Muscle layer of duodenum (tissue), 2 donors: Measurements from ENCODE around the gene PIP5K1C.
"Not testable (repeated sequence)": the region's sequence is repeated elsewhere in the genome, so short reads cannot be mapped to it uniquely, and the experiment has no call there.

ENCODE experiments used
- H3K27ac ChIP-seq: one replicate; pipeline ENCODE4 v1.7.0; 2013; ENCODE audit warnings: mild to moderate bottlenecking, low read length
- H3K27me3 ChIP-seq: one replicate; pipeline ENCODE4 v1.7.0; 2013; ENCODE audit warnings: low read depth, mild to moderate bottlenecking, control low read depth, low read length
- H3K36me3 ChIP-seq, 2 donors: one replicate each; pipeline ENCODE4 v1.7.0; 2013; ENCODE audit warnings: low read length in 2 of 2, control low read depth in 1 of 2, mild to moderate bottlenecking in 1 of 2; ENCODE audit not compliant: insufficient read depth in 2 of 2, control insufficient read depth in 1 of 2
- H3K4me1 ChIP-seq, 2 donors: one replicate each; pipeline ENCODE4 v1.7.0; 2013; ENCODE audit warnings: low read length in 2 of 2, mild to moderate bottlenecking in 2 of 2, control low read depth in 1 of 2, moderate library complexity in 1 of 2; ENCODE audit not compliant: insufficient read depth in 2 of 2, control insufficient read depth in 1 of 2
- H3K4me3 ChIP-seq, 2 donors: one replicate each; pipeline ENCODE4 v1.7.0; 2013; ENCODE audit warnings: low read length in 2 of 2, low read depth in 1 of 2, mild to moderate bottlenecking in 1 of 2
- H3K9me3 ChIP-seq, 2 donors: one replicate each; pipeline ENCODE4 v1.7.0; 2013; ENCODE audit warnings: low read length in 2 of 2, control low read depth in 1 of 2, mild to moderate bottlenecking in 1 of 2; ENCODE audit not compliant: control insufficient read depth in 1 of 2
- donor health status: healthy.

Gene PIP5K1C

DNA sequence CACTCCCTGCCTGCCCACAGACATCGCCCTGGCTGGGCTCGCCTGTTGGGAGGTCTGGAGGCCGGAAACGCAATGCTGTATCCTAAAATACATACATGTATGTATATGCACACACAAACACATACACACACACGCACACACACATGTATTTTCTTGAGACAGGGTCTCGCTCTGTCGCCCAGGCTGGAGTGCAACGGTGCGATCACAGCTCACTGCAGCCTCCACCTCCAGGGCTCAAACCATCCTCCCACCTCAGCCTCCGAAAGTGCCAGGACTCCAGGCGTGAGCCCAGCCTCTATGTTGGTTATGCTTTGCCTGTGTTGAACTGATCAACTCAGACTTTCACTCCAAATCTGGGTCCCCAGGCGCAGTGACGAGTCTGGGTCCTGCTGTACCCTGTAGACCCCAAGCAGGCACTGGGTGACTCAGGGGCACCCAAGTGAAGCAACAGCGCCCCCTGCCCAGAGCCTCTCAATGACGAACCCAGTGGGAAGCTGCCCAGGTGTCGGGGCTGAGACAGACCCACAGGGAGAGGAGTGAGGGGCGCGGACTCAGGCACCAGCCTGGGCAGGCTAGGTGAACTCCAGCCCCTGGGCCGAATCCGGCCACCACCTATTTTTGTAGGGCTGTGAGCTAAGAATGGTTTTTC lies 46.3 kb downstream of the PIP5K1C start:
- H3K27ac ChIP-seq, result no peak overlapping the region
- H3K36me3 ChIP-seq, result peaks cover 24 to 78% of the 10 kb centered on the region in 2 donors
- no peaks in the 10 kb centered on the region for H3K9me3 ChIP-seq
- H3K4me1 ChIP-seq, result no peaks in the 10 kb centered on the region
- H3K27me3 ChIP-seq, result no peaks in the 10 kb centered on the region
- no peak overlapping the region for H3K4me3 ChIP-seq

DNA sequence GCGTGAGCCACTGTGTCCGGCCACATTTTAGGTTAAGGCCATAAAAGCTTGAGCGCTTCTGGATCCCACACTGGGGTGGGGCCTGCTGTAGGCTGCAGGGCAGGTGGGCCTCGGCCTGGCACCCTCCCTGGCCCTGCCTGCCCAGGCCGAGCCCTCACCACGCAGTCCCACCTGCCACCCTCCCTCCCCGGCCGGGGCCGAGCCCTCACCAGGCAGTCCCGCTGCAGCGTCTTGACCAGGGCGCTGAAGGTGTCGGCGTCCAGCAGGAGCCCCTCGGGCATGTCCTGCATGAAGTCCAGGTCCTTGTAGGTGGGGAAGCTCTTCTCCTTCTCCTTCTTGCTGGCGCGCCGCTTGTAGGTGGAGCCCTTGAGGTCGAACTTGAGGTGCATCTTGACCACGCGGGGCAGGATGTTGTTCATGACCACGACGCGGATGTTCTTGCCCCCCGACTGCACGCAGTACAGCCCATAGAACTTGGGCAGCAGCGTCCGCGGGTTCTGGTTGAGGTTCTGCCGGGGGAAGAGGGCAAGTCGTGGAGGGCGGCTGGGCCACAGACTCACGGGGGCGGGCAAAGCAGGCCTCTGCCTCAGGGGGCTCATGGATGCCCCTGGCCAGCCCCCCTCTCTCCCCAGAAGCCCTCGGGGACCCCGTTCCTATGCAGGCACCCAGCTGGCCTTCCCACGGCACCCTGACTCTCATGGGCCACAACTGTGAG lies 47.0 kb downstream of the PIP5K1C start:
- Histone ChIP-seq H3K9me3 (no peaks in the 10 kb centered on the region), H3K36me3 (peaks cover 22 to 77% of the 10 kb centered on the region in 2 donors), H3K27ac (no peak overlapping the region)

DNA sequence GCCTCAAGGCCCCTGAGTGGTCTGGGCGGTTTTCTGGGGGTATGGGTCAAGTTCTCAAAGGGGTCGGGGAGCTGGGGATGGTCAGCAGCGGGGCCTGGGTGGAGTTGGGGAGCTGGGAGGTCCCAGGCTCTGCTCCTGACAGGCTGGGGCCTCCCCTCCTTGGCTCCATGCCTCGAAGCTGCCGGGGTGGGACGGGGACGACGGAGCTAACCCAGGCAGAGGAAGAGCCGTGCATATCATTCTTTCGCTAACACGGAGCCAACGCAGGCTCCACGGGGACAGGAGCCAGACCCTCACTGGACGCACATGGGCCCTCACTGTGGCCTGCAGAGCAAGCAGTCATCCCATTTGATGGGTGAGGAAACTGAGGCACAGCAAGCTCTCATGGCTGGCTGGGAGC lies 47.8 kb downstream of the PIP5K1C start:
- Histone ChIP-seq H3K9me3 (no peaks in the 10 kb centered on the region), H3K4me1 (no peaks in the 10 kb centered on the region), H3K36me3 (peaks cover 22 to 72% of the 10 kb centered on the region in 2 donors), H3K27me3 (no peaks in the 10 kb centered on the region), H3K27ac (no peak overlapping the region), H3K4me3 (no peak overlapping the region)

More for the DNA sequence above, 47.0 kb downstream of the PIP5K1C start:
- Histone ChIP-seq H3K4me3 (no peak overlapping the region), H3K27me3 (no peaks in the 10 kb centered on the region), H3K4me1 (no peaks in the 10 kb centered on the region)

- Histone ChIP-seq H3K4me1 (no peaks in the 10 kb centered on the region), H3K9me3 (no peaks in the 10 kb centered on the region), H3K36me3 (peaks cover 17 to 67% of the 10 kb centered on the region in 2 donors), H3K27me3 (no peaks in the 10 kb centered on the region), H3K27ac (no peak overlapping the region), H3K4me3 (no peak overlapping the region)
Observed at GRCh38 chr19:3651684-3652083, 48.6 kb downstream of the PIP5K1C start.

DNA sequence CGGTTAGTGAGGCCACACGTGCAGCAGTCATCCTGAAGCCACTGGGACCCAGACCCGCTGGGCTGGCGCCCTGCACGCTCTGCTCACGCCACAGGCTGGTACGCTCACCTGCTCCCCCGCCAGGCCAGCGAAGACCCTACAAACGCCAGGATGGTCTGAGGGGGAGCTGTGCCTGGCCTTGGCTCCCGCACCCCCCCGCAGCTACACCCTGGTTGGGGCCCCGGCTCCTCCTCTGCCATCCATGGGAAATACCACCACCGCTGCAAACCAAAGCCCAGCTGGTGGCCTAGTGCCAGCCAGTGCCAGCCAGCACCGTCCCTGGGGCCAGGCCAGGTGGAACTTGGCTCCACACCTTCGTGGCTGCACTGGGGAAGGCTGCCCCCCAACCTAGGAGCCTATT lies 50.4 kb downstream of the PIP5K1C start:
- H3K4me1 ChIP-seq, result no peaks in the 10 kb centered on the region
- H3K4me3 ChIP-seq, result no peak overlapping the region
- H3K27ac ChIP-seq, result no peak overlapping the region
- peaks cover 17 to 68% of the 10 kb centered on the region in 2 donors for H3K36me3 ChIP-seq
- no peaks in the 10 kb centered on the region for H3K27me3 ChIP-seq
- no peaks in the 10 kb centered on the region for H3K9me3 ChIP-seq

DNA sequence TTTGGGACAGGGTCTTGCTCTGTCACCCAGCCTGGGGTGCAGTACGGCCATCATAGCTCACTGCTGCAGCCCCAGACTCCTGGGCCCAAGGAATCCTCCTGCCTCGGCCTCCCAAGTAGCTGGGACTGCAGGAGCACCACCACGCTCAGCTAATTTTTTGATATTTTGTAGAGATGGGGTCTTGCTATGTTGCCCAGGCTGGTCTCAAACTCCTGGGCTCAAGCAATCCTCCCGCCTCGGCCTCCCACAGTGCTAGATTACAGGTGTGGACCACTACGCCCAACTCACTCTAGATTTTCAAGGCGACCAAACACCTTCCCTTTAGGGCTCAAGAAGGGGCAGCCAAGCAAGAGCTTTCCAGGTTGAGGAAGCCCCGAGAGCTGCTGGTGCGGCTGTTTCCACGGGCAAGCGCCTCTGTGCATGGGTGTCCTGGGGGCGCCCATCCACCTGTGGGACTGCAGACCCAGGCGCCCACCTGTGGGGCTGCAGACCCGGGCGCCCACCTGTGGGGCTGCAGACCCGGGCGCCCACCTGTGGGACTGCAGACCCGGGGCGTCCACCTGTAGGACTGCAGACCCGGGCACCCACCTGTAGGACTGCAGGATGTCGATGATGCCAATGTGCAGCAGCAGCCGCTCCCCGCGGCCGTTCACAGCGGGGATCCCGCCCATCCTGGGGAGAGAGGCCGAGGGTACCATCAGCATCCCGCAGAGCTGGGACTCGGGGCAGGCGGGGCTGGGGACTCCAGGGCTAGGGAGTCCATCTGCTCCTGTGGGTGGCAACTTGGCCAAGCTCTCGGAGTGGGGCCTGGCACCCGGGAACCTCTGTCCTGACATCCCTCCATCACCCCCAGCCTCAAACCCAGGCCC lies 52.0 kb downstream of the PIP5K1C start:
- H3K36me3 ChIP-seq, result peaks cover 13 to 72% of the 10 kb centered on the region in 2 donors
- H3K4me3 ChIP-seq, result no peak overlapping the region

GRCh38 chr19:3647102-3647501 lies 53.2 kb downstream of the PIP5K1C start:
- peaks cover 5 to 71% of the 10 kb centered on the region in 2 donors for H3K36me3 ChIP-seq
- H3K4me1 ChIP-seq, H3K4me3 ChIP-seq, H3K27me3 ChIP-seq, H3K9me3 ChIP-seq, H3K27ac ChIP-seq: not testable (repeated sequence)

More for the DNA sequence above, 52.0 kb downstream of the PIP5K1C start:
- Histone ChIP-seq H3K4me1 (peaks cover 0 to 5% of the 10 kb centered on the region in 2 donors), H3K9me3 (no peaks in the 10 kb centered on the region), H3K27me3 (no peaks in the 10 kb centered on the region), H3K27ac (no peak overlapping the region)

DNA sequence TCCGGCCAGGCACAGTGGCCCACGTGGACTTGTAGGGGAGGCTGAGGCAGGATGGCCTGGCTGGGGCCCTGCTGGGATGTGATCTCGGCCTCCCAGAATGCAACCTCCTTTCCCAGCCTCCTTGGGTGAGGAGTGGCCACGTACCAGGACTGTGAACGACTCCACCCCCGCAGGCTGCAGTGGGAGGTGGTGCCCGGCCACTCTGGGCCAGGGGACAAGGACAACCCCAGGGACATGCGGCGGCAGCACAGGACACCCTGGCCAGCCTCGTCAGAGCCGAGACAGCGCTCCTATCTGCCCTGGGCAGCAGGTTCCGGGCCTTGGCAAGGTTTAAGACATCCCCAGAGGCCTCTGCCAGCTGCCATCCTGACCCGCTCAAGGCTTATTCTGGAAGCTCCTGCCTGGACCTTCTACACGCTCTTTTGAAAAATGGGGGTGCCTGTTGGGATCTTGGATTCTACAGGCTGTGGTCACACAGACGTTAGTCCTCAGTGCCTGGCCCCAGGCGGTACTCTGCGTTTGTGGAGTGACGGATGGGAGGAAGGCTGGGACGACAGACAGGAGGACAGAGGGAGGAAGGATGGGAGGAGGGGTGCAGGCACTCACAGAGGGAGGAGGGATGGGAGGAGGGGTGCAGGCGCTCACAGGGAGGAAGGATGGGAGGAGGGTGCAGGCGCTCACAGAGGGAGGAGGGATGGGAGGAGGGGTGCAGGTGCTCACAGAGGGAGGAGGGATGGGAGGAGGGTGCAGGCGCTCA lies 53.8 kb downstream of the PIP5K1C start:
- H3K36me3 ChIP-seq, result peaks cover 5 to 71% of the 10 kb centered on the region in 2 donors
- no peaks in the 10 kb centered on the region for H3K9me3 ChIP-seq
- no peaks in the 10 kb centered on the region for H3K27me3 ChIP-seq
- no peak overlapping the region for H3K27ac ChIP-seq
- peaks cover 0 to 5% of the 10 kb centered on the region in 2 donors for H3K4me1 ChIP-seq
- no peak overlapping the region for H3K4me3 ChIP-seq

- Histone ChIP-seq H3K36me3 (peaks cover 3 to 68% of the 10 kb centered on the region in 2 donors), H3K9me3 (no peaks in the 10 kb centered on the region), H3K4me3 (no peak overlapping the region), H3K4me1 (peaks cover 0 to 5% of the 10 kb centered on the region in 2 donors), H3K27ac (no peak overlapping the region), H3K27me3 (no peaks in the 10 kb centered on the region)
Observed at GRCh38 chr19:3645726-3646125, 54.5 kb downstream of the PIP5K1C start.

- H3K36me3 ChIP-seq, result peaks cover 3 to 63% of the 10 kb centered on the region in 2 donors
- no peak overlapping the region for H3K27ac ChIP-seq
- peaks cover 0 to 5% of the 10 kb centered on the region in 2 donors for H3K4me1 ChIP-seq
- no peaks in the 10 kb centered on the region for H3K27me3 ChIP-seq
- no peak overlapping the region for H3K4me3 ChIP-seq
- no peaks in the 10 kb centered on the region for H3K9me3 ChIP-seq
Observed at GRCh38 chr19:3645067-3645396, 55.2 kb downstream of the PIP5K1C start.
